T-helper 1 cell treated with Interleukin-12 subunit alpha and Interleukin-12 subunit beta and Interleukin-4 antibody, amounts not matched to agents 30 μg/mL and 1 μg/mL, for 36 hours (primary cell): ENCODE measurements around the gene GAS7.
A peak's percentile ranks its signal among the peaks of the same experiment; 100 is the strongest.

ENCODE experiments used
- H3K27ac Mint-ChIP-seq: one replicate; pipeline ENCODE4 v1.8.0; 2021; ENCODE audit warnings: mild to moderate bottlenecking, mixed read lengths
- H3K27me3 Mint-ChIP-seq: one replicate; pipeline ENCODE4 v1.8.0; 2021; ENCODE audit warnings: low read depth, mixed read lengths
- H3K36me3 Mint-ChIP-seq: one replicate; pipeline ENCODE4 v1.8.0; 2021; ENCODE audit warnings: low read depth, mixed read lengths
- H3K4me1 Mint-ChIP-seq: one replicate; pipeline ENCODE4 v1.8.0; 2021; ENCODE audit warnings: low read depth, mixed read lengths
- H3K4me3 Mint-ChIP-seq: one replicate; pipeline ENCODE4 v1.8.0; 2021; ENCODE audit warnings: mild to moderate bottlenecking, moderate library complexity, mixed read lengths
- H3K9me3 Mint-ChIP-seq: one replicate; pipeline ENCODE4 v1.8.0; 2021; ENCODE audit warnings: mixed read lengths

The GAS7 gene

GRCh38 chr17:10215286-10215685, 16.9 kb upstream of the GAS7 start:
- H3K9me3 Mint-ChIP-seq = peaks cover 11% of the 10 kb centered on the region
- H3K4me3 Mint-ChIP-seq = no peak overlapping the region
- no peaks in the 10 kb centered on the region for H3K4me1 Mint-ChIP-seq
- H3K27me3 Mint-ChIP-seq = no peaks in the 10 kb centered on the region
- no peak overlapping the region for H3K27ac Mint-ChIP-seq
- no peaks in the 10 kb centered on the region for H3K36me3 Mint-ChIP-seq

DNA sequence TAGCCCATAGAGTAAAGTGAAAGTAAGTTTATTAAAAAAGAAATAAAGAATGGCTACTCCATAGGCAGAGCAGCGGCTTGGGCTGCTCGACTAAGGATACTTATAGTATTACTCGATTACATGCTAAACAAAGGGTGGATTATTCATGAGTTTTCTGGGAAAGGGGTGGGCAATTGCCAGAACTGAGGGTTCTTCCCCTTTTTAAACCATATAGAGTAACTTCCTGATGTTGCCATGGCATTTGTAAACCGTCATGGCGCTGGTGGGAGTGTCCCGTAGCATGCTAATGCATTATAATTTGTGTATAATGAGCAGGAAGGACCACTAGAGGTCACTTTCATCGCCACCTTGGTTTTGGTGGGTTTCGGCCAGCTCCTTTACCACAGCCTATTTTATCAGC, 13.3 kb upstream of the GAS7 start:
- H3K27ac Mint-ChIP-seq = no peak overlapping the region
- H3K27me3 Mint-ChIP-seq = no peaks in the 10 kb centered on the region
- no peaks in the 10 kb centered on the region for H3K36me3 Mint-ChIP-seq
- H3K4me3 Mint-ChIP-seq = no peak overlapping the region
- no peaks in the 10 kb centered on the region for H3K4me1 Mint-ChIP-seq
- peaks cover 4% of the 10 kb centered on the region for H3K9me3 Mint-ChIP-seq

- H3K9me3 Mint-ChIP-seq = peaks cover 15% of the 10 kb centered on the region
- no peaks in the 10 kb centered on the region for H3K36me3 Mint-ChIP-seq
- H3K27ac Mint-ChIP-seq = no peak overlapping the region
- H3K4me3 Mint-ChIP-seq = no peak overlapping the region
- no peaks in the 10 kb centered on the region for H3K27me3 Mint-ChIP-seq
- H3K4me1 Mint-ChIP-seq = no peaks in the 10 kb centered on the region
These were observed 11.8 kb upstream of the GAS7 start for GRCh38 chr17:10210151-10210574.

DNA sequence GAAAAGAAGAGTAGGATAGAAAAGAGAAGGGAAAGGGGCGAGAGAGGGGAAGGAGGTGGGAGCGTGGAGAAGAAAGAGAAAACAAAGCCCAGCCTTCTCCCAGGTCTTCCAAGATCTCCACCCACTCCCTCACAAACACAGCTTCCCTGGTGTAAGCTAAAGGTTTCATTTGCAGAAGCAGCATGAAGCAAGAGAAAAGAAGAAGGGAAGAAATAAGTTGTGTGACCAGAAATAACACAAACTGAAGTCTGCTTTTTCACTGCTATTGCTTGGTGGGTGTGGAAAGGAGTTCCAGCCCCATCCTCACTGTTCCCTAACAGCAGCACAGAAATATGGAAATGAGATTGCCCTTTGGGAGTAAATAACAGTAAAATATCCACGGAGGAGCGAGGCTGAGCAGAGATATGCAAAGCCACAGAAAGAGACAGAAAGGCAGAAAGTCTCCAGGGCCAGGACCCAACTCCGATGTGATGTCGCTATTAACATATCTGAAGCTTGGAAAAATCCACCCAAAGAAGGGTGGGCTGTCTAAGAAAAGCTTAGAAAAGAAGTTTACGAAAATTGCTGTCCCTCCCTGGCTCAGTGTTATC, 10.3 kb upstream of the GAS7 start:
- H3K27ac Mint-ChIP-seq = no peak overlapping the region
- peaks cover 26% of the 10 kb centered on the region for H3K9me3 Mint-ChIP-seq
- no peaks in the 10 kb centered on the region for H3K4me1 Mint-ChIP-seq
- no peak overlapping the region for H3K4me3 Mint-ChIP-seq
- H3K27me3 Mint-ChIP-seq = no peaks in the 10 kb centered on the region
- H3K36me3 Mint-ChIP-seq = no peaks in the 10 kb centered on the region

DNA sequence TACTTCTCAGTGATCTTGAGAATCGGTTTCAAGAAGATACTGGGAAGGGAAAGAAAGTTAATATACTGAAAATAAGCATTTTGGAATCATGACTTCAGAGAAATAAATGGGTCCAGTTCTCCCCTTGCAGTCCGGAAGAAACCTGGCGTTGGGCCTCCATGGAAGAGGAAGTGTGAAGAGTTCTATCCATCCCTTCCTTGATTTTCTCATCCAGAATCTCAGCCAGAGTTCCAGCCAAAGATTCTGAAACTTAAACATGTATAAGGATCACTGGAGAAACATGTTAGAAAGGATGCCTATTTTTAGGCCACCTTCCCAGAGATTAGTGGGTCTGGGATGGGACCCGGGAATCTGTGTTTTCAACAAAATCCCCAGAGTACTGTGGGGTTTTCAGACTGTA, 8.7 kb upstream of the GAS7 start:
- Mint-ChIP-seq H3K4me1 (no peaks in the 10 kb centered on the region), H3K4me3 (no peak overlapping the region), H3K27ac (no peak overlapping the region), H3K9me3 (peaks cover 29% of the 10 kb centered on the region), H3K27me3 (no peaks in the 10 kb centered on the region), H3K36me3 (no peaks in the 10 kb centered on the region)

- Mint-ChIP-seq H3K36me3 (no peaks in the 10 kb centered on the region), H3K27ac (no peak overlapping the region), H3K4me1 (no peaks in the 10 kb centered on the region), H3K9me3 (peaks cover 29% of the 10 kb centered on the region), H3K4me3 (no peak overlapping the region), H3K27me3 (peaks cover 5% of the 10 kb centered on the region)
These were observed 7.3 kb upstream of the GAS7 start for GRCh38 chr17:10205549-10206185.

GRCh38 chr17:10201680-10202079, 3.3 kb upstream of the GAS7 start:
- Mint-ChIP-seq H3K27ac (no peak overlapping the region), H3K36me3 (no peaks in the 10 kb centered on the region), H3K27me3 (peaks cover 24% of the 10 kb centered on the region), H3K9me3 (peaks cover 25% of the 10 kb centered on the region), H3K4me1 (peaks cover 3% of the 10 kb centered on the region), H3K4me3 (no peak overlapping the region)

- H3K4me3 Mint-ChIP-seq = no peak overlapping the region
- peaks cover 28% of the 10 kb centered on the region for H3K27me3 Mint-ChIP-seq
- peaks cover 3% of the 10 kb centered on the region for H3K4me1 Mint-ChIP-seq
- no peaks in the 10 kb centered on the region for H3K36me3 Mint-ChIP-seq
- no peak overlapping the region for H3K27ac Mint-ChIP-seq
- H3K9me3 Mint-ChIP-seq = peaks cover 19% of the 10 kb centered on the region
These were observed 2.2 kb upstream of the GAS7 start for GRCh38 chr17:10200645-10201044.

DNA sequence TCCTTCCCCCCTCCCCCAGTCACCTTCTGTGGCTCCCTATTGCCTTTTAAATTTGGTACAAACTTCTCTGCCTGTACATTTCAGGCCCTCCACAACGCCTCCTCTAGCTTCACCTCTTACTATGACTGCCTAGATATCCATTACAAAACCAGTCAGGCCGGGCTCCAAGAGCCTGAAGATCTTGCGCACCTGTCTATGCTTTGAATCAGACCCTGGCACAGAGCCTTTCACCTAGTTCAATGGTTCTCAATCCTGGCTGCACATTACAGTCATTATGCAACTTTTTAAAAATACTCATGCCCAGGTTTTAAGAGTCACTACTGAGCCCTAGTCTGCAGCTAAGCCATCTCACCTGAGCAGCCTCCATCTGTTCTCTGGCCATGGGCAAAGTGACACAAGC, 1.6 kb upstream of the GAS7 start:
- peak overlapping the region; percentile 21 for H3K4me3 Mint-ChIP-seq
- H3K27me3 Mint-ChIP-seq = peaks cover 28% of the 10 kb centered on the region
- H3K36me3 Mint-ChIP-seq = no peaks in the 10 kb centered on the region
- peaks cover 17% of the 10 kb centered on the region for H3K9me3 Mint-ChIP-seq
- peaks cover 3% of the 10 kb centered on the region for H3K4me1 Mint-ChIP-seq
- no peak overlapping the region for H3K27ac Mint-ChIP-seq

DNA sequence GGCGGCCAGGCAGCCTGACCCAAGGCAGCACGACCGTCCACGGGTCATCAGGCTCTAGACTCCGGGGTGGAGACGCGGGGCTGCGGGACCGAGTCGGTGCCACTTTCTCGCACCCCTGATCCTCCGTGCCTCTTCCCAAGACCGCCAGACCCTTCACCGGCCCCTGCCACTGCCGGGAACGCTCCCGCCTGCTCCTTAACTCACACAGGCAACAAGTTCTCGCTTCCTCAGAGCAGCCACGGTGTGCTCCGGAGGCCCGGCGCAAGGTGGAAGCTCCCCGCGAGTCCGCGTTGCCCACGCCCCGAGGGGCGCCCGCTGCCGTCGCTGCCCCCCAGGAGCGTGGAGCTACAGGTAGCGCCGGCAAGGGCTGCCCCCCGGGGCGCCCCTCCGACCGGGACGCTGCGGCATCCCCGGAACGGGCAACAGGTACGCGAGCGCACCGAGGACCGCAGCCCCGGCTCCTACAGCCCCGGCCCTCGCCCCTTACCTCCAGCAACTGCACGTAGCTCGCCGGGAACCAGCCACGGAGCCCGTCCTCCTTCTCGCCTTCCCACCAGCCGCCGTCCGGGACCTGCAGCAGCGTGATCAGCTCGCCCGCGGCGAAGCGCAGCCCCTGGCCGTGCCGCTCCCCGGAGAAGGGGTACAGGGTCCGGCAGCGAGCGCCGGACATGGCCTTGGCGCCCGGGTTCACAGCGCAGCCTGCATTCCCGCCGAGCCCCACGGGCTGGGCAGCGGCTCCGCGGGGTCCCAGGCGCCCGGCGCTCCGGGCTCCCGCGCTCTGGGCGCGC, 491 bp downstream of the GAS7 start:
- Mint-ChIP-seq H3K27me3 (peaks cover 28% of the 10 kb centered on the region), H3K4me3 (no peak overlapping the region), H3K27ac (no peak overlapping the region), H3K4me1 (peaks cover 3% of the 10 kb centered on the region), H3K36me3 (no peaks in the 10 kb centered on the region), H3K9me3 (peaks cover 22% of the 10 kb centered on the region)

GRCh38 chr17:10197362-10197720, 1.1 kb downstream of the GAS7 start:
- Mint-ChIP-seq H3K4me3 (no peak overlapping the region), H3K9me3 (peaks cover 22% of the 10 kb centered on the region), H3K27me3 (peaks cover 28% of the 10 kb centered on the region), H3K4me1 (peaks cover 3% of the 10 kb centered on the region), H3K27ac (no peak overlapping the region), H3K36me3 (no peaks in the 10 kb centered on the region)

DNA sequence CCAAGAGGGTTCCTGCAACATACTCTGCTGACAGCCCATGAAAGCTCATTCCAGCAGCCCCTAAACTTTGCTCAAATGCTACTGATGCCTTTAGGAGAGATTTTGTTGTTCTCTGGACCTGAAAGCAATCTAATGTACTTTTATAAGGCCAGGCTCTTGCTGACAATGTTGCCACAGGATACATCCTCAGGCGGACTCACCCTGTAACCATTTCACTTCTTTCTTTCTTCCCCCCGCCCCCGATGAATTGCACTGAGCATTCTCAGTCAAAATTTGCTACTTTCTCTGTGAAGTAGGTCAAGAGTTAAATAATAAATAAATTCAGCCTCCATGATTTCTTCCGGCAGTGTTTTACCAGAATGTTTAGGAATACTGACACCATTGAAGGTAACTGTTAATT, 1.5 kb downstream of the GAS7 start:
- Mint-ChIP-seq H3K27ac (no peak overlapping the region), H3K4me1 (peaks cover 3% of the 10 kb centered on the region), H3K27me3 (peaks cover 28% of the 10 kb centered on the region), H3K9me3 (peaks cover 22% of the 10 kb centered on the region), H3K4me3 (no peak overlapping the region), H3K36me3 (no peaks in the 10 kb centered on the region)

DNA sequence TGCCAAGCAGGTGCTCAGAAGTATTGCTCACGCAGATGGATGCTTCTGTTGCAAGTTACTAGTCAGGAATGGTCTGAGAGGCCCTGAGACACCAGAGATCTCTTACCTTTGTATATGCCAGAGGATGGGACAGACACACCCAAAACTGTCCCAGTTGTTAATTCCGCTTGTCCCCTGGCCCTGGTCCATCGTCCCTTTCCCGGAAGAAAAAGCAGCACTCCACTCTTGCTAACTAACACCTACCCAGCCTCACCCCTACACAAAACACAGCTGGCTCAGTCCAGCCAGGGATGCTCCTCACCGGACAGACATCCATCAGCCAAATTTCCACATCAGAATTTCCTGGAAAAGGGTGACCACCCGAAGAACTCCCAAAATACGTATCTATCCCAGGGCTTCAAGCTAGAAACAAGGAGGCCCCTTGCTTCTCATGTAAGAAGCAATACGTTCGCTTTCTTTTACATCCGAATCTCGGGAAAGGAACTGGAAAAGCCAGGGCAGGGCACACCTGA, 2.0 kb downstream of the GAS7 start:
- H3K27me3 Mint-ChIP-seq = peaks cover 28% of the 10 kb centered on the region
- peaks cover 3% of the 10 kb centered on the region for H3K4me1 Mint-ChIP-seq
- no peaks in the 10 kb centered on the region for H3K36me3 Mint-ChIP-seq
- peaks cover 22% of the 10 kb centered on the region for H3K9me3 Mint-ChIP-seq
- H3K4me3 Mint-ChIP-seq = no peak overlapping the region
- H3K27ac Mint-ChIP-seq = no peak overlapping the region

DNA sequence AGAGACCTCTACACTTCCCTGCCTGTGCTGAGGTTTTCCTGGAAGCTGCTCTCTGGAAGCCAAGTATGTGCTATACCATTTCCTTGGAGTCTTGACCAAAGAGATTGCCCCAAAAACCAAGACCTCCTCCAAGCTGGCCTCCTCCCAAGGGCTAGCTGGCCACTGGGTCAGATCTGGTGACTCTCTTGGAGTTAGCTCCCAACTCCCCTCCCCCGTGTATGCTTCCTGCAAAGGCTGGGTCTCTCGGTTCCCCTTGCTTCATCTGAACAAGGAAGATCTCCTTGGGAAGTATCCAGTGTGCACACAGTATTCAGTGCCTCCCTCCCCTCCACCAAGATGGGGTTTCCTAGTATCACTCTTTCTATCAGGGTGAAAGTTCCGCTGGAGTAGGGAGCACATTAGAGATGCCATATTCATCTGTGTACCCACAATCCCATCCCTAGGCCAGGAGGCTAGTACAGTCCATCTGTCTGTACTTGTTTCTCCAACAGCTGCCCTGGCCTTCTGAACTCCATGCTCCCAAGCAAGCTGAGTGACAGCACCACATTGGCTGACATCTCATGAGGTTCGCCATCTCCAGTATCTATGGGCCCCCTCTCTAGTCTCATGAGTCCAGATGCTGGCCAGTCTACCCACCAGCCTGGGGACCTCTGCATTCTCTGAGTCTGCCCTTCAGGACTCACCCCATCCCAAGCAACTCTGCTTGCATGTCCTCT, 3.2 kb downstream of the GAS7 start:
- Mint-ChIP-seq H3K27ac (no peak overlapping the region), H3K4me1 (peaks cover 3% of the 10 kb centered on the region), H3K36me3 (no peaks in the 10 kb centered on the region), H3K27me3 (peaks cover 20% of the 10 kb centered on the region), H3K9me3 (peaks cover 22% of the 10 kb centered on the region), H3K4me3 (no peak overlapping the region)
